Hepatocyte (in vitro differentiated cells): ENCODE measurements around the gene PSME4. TPM values are rescaled to one million over a fixed set of nuclear protein-coding genes. Genes with fewer than 3 reads are reported as not detected.

Experiments used
- DNase-seq: peaks from one replicate; pipeline ENCODE4 v3.0.0-alpha.2; 2016; ENCODE audit warnings: low spot score
- H2AFZ ChIP-seq: fragments of 200-600 bp; sonication (generic); 2 replicates; pipeline ENCODE4 v1.6.0; 2016; ENCODE audit warnings: antibody characterized with exemption, mild to moderate bottlenecking
- H3K27ac ChIP-seq: fragments of 200-600 bp; sonication (generic); 2 replicates; pipeline ENCODE4 v1.5.1; 2016; ENCODE audit warnings: mild to moderate bottlenecking
- H3K27me3 ChIP-seq: fragments of 200-600 bp; sonication (generic); 2 replicates; pipeline ENCODE4 v1.6.1; 2016
- H3K36me3 ChIP-seq: fragments of 200-600 bp; sonication (generic); replicated peaks from 2 replicates; pipeline ENCODE4 v1.5.1; 2016; ENCODE audit warnings: low read depth; ENCODE audit not compliant: insufficient read depth
- H3K4me1 ChIP-seq: fragments of 200-600 bp; sonication (generic); 2 replicates; pipeline ENCODE4 v1.5.1; 2016; ENCODE audit warnings: mild to moderate bottlenecking, moderate library complexity; ENCODE audit not compliant: insufficient read depth
- H3K4me2 ChIP-seq: fragments of 200-600 bp; sonication (generic); 2 replicates; pipeline ENCODE4 v1.6.0; 2016
- H3K4me3 ChIP-seq: fragments of 200-600 bp; sonication (generic); 2 replicates; pipeline ENCODE4 v1.5.1; 2016; ENCODE audit warnings: mild to moderate bottlenecking
- H3K79me2 ChIP-seq: fragments of 200-600 bp; sonication (generic); 2 replicates; pipeline ENCODE4 v1.6.0; 2017; ENCODE audit warnings: mild to moderate bottlenecking
- H3K9me2 ChIP-seq: fragments of 200-600 bp; sonication (generic); replicated peaks from 2 replicates; pipeline ENCODE4 v1.6.0; 2017; ENCODE audit warnings: mild to moderate bottlenecking; ENCODE audit not compliant: insufficient read depth
- H3K9me3 ChIP-seq: fragments of 200-600 bp; sonication (generic); 2 replicates; pipeline ENCODE4 v1.5.1; 2016; ENCODE audit warnings: low read depth, mild to moderate bottlenecking
- H4K20me1 ChIP-seq: fragments of 200-600 bp; sonication (generic); 2 replicates; pipeline ENCODE4 v1.6.0; 2016; ENCODE audit warnings: mild to moderate bottlenecking; ENCODE audit not compliant: insufficient read depth, poor library complexity, severe bottlenecking
- CTCF ChIP-seq: fragments of 200-600 bp; sonication (generic); IDR thresholded peaks from 2 replicates; pipeline ENCODE4 v1.5.1; 2016; ENCODE audit warnings: antibody characterized with exemption, mild to moderate bottlenecking; ENCODE audit not compliant: poor library complexity
- EZH2 ChIP-seq: fragments of 200-600 bp; sonication (generic); IDR thresholded peaks from 2 replicates; pipeline ENCODE4 v1.6.1; 2016; ENCODE audit warnings: antibody characterized with exemption, mild to moderate bottlenecking, borderline replicate concordance
- EZH2phosphoT487 ChIP-seq: fragments of 200-600 bp; sonication (generic); IDR thresholded peaks from one replicate; pipeline ENCODE4 v1.6.1; 2018; ENCODE audit warnings: antibody characterized with exemption, mild to moderate bottlenecking, low read depth, moderate library complexity; ENCODE audit not compliant: unreplicated experiment, severe bottlenecking
- WGBS: methylation state at CpG from one replicate; pipeline ENCODE4 v1.1.6; 2016; ENCODE audit warnings: low lambda C conversion rate; ENCODE audit errors: missing lambda C conversion rate; 5-methylcytosine and 5-hydroxymethylcytosine counted together
- polyA plus RNA-seq: library from polyadenylated mRNA; unstranded; fragments of >200 nt; fragmentation: Nextera tagmentation; extraction: Ambion mirVana; gene quantifications from 2 replicates; pipeline ENCODE4 v1.2.1, GENCODE V29; 2016
- total RNA-seq: library from RNA; depleted of rRNA; stranded (reverse); fragments of >200 nt; gene quantifications from 2 replicates; pipeline ENCODE4 v1.2.3, GENCODE V29; 2014

Gene PSME4
- total and polyA plus RNA-seq, 2 experiments from 2014 or later = 12.7 to 53.1 TPM

- no peaks in the 10 kb centered on the region for H3K27me3 ChIP-seq
- TF ChIP-seq EZH2 = no peak
- no peak for TF ChIP-seq CTCF
- TF ChIP-seq EZH2phosphoT487 = no peak
- no peak overlapping the region for H3K4me3 ChIP-seq
- no peak for DNase-seq
- H3K79me2 ChIP-seq = peaks cover 4% of the 10 kb centered on the region
- H3K27ac ChIP-seq = no peak overlapping the region
- no peaks in the 10 kb centered on the region for H3K9me2 ChIP-seq
- no peak overlapping the region for H2AFZ ChIP-seq
- H3K36me3 ChIP-seq = no peaks in the 10 kb centered on the region
- peaks cover 14% of the 10 kb centered on the region for H3K4me1 ChIP-seq
- no peak overlapping the region for H3K4me2 ChIP-seq
- 88% methylated on average over 4 of the region's 4 CpGs for WGBS
- H4K20me1 ChIP-seq = peaks cover 4% of the 10 kb centered on the region
- no peaks in the 10 kb centered on the region for H3K9me3 ChIP-seq
Measured at GRCh38 chr2:53985646-53986045, 14.9 kb upstream of the PSME4 start.

GRCh38 chr2:53969968-53970723, 647 bp downstream of the PSME4 start:
- TF ChIP-seq EZH2 (no peak), CTCF (no peak)
- Histone ChIP-seq H2AFZ (peak overlapping the region; percentile 82), H3K9me2 (no peaks in the 10 kb centered on the region), H3K27ac (peak overlapping the region; percentile 98), H3K4me3 (peak overlapping the region; percentile 97), H4K20me1 (peaks cover 41% of the 10 kb centered on the region), H3K4me2 (peak overlapping the region; percentile 77), H3K27me3 (no peaks in the 10 kb centered on the region), H3K79me2 (peaks cover 61% of the 10 kb centered on the region), H3K9me3 (no peaks in the 10 kb centered on the region), H3K36me3 (no peaks in the 10 kb centered on the region), H3K4me1 (peaks cover 12% of the 10 kb centered on the region)
- WGBS = under 1% methylated on average over 39 of the region's 46 CpGs
- peak; percentile 58 for DNase-seq

GRCh38 chr2:53969285-53969967, 1.4 kb downstream of the PSME4 start:
- peak; percentile 58 for DNase-seq
- Histone ChIP-seq H3K4me3 (peak overlapping the region; percentile 97), H2AFZ (no peak overlapping the region), H3K27me3 (no peaks in the 10 kb centered on the region), H3K4me1 (peaks cover 12% of the 10 kb centered on the region), H4K20me1 (peaks cover 47% of the 10 kb centered on the region), H3K4me2 (peak overlapping the region; percentile 77), H3K27ac (peak overlapping the region; percentile 98), H3K79me2 (peaks cover 69% of the 10 kb centered on the region), H3K9me3 (no peaks in the 10 kb centered on the region), H3K36me3 (no peaks in the 10 kb centered on the region), H3K9me2 (no peaks in the 10 kb centered on the region)
- WGBS = 8% methylated on average over 6 of the region's 6 CpGs
- TF ChIP-seq CTCF (no peak), EZH2 (no peak), EZH2phosphoT487 (no peak)
